ENCODE measurements around the gene SREBF2.

Gene SREBF2

DNA sequence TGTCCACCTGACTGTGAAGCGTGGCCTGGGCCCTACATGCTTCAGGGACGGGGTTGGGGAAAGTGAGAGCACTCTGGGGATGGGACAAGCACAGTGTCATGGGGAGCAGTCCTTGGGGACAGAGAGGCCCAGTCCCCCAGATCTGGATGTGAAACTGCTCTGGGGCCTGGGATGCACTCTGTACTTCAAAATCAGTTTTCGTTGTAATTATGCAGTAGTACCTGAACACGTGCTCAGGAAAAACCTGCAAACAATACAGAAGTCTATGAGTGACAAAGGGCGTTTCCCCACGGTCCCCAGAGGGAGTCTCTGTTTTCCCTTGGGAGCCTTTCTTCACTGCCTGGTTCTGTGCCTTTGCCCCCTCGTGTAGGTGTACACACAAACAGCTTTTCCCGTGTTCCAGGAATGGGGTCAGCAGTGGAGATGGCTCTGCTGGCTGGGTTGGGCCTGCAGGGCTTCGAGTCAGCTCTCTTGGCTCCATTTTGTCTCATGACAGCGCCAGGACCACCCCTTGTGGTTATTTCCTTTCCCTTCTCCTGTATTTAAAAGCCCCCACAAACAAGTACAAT is 98.9 kb downstream of the SREBF2 start:
- TF ChIP-seq, protein P1, sequence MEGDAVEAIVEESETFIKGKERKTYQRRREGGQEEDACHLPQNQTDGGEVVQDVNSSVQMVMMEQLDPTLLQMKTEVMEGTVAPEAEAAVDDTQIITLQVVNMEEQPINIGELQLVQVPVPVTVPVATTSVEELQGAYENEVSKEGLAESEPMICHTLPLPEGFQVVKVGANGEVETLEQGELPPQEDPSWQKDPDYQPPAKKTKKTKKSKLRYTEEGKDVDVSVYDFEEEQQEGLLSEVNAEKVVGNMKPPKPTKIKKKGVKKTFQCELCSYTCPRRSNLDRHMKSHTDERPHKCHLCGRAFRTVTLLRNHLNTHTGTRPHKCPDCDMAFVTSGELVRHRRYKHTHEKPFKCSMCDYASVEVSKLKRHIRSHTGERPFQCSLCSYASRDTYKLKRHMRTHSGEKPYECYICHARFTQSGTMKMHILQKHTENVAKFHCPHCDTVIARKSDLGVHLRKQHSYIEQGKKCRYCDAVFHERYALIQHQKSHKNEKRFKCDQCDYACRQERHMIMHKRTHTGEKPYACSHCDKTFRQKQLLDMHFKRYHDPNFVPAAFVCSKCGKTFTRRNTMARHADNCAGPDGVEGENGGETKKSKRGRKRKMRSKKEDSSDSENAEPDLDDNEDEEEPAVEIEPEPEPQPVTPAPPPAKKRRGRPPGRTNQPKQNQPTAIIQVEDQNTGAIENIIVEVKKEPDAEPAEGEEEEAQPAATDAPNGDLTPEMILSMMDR (IDR thresholded peaks at IDR 0.05; ENCODE audit: insufficient read depth, low read length, missing control alignments), result no peak
- no peak for DNase-seq (ENCODE audit: low read depth, low spot score)
- POLR2A ChIA-PET, result no interaction called here
- no peak overlapping the region for H3K4me3 ChIP-seq (ENCODE audit: low read depth, low read length)
- CTCF ChIA-PET, result interaction anchor here (0.9 to 2.0 kb wide), 3 partner anchors 8 to 183 kb away, joined by 3 to 9 read pairs (median 5); no protein-coding TSS in a partner anchor

DNA sequence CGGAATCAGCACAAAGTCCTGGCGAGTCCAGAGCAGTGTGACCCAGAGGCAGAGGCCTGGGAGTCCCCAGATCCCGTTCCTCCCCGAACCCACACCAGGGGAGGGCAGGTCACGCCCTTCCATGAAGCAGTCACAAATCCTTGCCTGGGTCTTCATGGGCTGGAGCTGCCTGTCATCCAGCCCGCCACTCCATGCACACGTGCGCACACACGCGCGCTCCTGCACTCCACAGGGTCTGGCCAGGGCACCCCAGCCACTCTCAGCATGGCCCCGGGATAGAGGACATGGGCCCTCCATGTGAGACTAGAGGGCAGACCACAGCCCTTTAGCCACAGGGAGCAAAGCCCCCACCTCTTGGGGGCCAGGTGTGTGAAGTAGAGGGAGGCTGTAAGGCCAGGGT is 99.4 kb downstream of the SREBF2 start:
- DNase-seq (ENCODE audit: low read depth, low spot score), result no peak
- no peak overlapping the region for H3K4me3 ChIP-seq (ENCODE audit: low read depth, low read length)
- CTCF ChIA-PET, result interaction anchor here (2.0 kb wide), 1 partner anchor 8 kb away, joined by 9 read pairs; no protein-coding TSS in a partner anchor
- POLR2A ChIA-PET, result no interaction called here
- TF ChIP-seq, protein P1 (IDR thresholded peaks at IDR 0.05; ENCODE audit: insufficient read depth, low read length, missing control alignments), result no peak

DNA sequence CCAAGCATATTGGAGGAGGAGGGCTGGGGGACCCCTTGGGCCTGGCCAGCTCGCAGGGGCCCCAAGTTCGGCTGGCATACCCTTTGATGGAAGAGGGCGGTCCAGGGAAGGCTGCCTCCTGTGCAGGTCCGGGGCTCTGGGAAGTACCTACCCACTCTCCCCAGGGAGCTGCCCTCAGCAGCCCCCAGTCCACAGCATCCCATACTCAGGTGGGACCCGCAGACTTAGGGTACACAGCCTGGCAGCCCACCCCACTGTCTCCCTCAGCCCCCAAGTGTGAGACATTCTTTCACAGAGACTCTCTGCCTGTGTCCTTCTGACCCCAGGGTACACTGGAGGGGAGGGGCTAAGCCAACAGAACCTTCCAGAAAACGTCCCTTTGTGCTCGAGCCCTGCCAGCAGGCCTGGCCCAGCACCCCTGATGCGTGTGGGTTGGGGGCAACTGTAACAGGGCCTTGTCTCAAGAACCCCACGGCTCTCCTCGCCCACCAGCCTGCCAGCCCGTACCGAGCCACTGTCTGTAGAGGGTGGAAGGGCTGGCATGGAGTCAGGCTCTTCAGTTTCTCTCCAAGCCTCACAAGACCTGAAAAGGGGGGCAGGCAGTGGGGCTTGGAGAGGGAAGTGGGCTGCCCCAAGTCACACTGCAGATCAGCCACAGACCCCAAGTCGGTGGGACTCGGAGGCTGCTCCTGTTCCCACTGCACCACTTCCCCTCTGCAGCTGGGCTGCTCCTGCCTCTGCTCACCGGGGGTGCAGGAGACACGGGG is 100.7 kb downstream of the SREBF2 start:
- H3K4me3 ChIP-seq (ENCODE audit: low read depth, low read length), result no peak overlapping the region
- TF ChIP-seq, protein P1 (IDR thresholded peaks at IDR 0.05; ENCODE audit: insufficient read depth, low read length, missing control alignments), result no peak
- no peak for DNase-seq (ENCODE audit: low read depth, low spot score)
- CTCF ChIA-PET, result interaction anchor here (1.2 to 2.0 kb wide), 3 partner anchors 7 to 237 kb away, joined by 3 to 9 read pairs (median 7); partner anchors contain the start of gene TNFRSF13C
- POLR2A ChIA-PET, result interaction anchor here (0.6 kb wide), 1 partner anchor 481 kb away, joined by 3 read pairs; no protein-coding TSS in a partner anchor

DNA sequence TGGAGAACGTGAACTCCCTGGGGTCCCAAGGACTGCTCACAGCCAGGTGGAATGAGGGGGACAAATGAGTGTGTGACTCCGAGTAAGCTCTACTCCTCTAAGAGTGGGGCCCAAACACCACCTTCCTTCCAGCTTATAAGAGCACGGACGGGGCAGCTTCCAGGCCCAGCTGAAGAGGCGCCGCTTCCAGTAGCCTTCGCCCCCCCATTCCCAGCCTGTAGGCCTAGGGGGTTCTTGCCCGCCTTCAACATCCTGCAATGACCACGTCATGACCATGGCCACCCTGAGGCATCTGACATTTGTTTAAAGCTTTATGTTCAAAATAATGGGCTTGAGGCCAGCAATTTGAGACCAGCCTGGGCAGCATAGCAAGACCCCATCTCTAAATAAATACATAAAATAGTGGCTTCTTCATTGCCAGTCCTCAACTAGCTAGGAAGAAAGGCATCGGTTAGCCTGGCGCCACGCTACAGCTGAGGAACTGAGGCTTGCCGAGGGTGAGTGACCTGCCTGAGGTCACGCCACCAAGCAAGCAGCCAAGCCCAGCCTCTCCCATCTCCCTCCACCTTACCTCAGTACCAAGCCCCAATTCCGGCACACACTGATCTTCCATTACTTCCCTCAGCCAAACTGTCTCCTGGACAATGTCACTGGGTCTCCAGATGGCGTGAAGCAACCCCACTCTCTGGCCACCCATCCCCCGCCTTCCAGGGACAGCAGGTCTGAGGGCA is 101.5 kb downstream of the SREBF2 start:
- POLR2A ChIA-PET, result interaction anchor here (0.6 kb wide), 1 partner anchor 480 kb away, joined by 3 read pairs; no protein-coding TSS in a partner anchor
- H3K4me3 ChIP-seq (ENCODE audit: low read depth, low read length), result no peak overlapping the region
- CTCF ChIA-PET, result interaction anchor here (1.2 to 11.2 kb wide), 3 partner anchors 8 to 238 kb away, joined by 3 to 251 read pairs (median 7); partner anchors contain the start of gene TNFRSF13C
- TF ChIP-seq, protein P1 (IDR thresholded peaks at IDR 0.05; ENCODE audit: insufficient read depth, low read length, missing control alignments), result no peak
- no peak for DNase-seq (ENCODE audit: low read depth, low spot score)

DNA sequence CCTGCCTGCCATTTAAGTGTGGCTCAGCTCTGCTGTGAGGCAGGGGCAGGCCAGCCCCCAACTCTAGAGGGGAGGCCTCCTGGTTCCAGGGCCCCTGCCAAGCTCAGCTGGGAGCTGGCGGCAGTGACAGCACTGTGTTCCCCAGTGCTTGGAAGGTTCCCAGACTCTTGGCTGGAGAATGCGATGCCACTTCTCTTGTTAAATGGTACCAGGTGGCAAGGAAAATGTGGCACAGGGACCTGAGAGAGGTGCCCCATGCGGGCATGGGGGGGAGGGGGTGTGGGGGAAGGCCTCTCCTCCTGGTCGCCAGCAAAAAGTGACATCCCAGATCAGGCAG is 102.1 kb downstream of the SREBF2 start:
- CTCF ChIA-PET, result interaction anchor here (1.2 to 11.2 kb wide), 3 partner anchors 9 to 238 kb away, joined by 3 to 251 read pairs (median 7); partner anchors contain the start of gene TNFRSF13C
- H3K4me3 ChIP-seq (ENCODE audit: low read depth, low read length), result no peak overlapping the region
- TF ChIP-seq, protein P1 (IDR thresholded peaks at IDR 0.05; ENCODE audit: insufficient read depth, low read length, missing control alignments), result no peak
- no peak for DNase-seq (ENCODE audit: low read depth, low spot score)
- POLR2A ChIA-PET, result no interaction called here
